HG02981 (cell line): Measurements from ENCODE around the gene RBBP6.
"Not testable (repeated sequence)": the region's sequence is repeated elsewhere in the genome, so short reads cannot be mapped to it uniquely, and the experiment has no call there.

Source experiments
- ATAC-seq: cut with Tn5 transposase; IDR thresholded peaks from one replicate; pipeline ENCODE4 v1.9.1; 2021; ENCODE audit warnings: mild to moderate bottlenecking, moderate library complexity; ENCODE audit not compliant: unreplicated experiment

The RBBP6 gene, protein sequence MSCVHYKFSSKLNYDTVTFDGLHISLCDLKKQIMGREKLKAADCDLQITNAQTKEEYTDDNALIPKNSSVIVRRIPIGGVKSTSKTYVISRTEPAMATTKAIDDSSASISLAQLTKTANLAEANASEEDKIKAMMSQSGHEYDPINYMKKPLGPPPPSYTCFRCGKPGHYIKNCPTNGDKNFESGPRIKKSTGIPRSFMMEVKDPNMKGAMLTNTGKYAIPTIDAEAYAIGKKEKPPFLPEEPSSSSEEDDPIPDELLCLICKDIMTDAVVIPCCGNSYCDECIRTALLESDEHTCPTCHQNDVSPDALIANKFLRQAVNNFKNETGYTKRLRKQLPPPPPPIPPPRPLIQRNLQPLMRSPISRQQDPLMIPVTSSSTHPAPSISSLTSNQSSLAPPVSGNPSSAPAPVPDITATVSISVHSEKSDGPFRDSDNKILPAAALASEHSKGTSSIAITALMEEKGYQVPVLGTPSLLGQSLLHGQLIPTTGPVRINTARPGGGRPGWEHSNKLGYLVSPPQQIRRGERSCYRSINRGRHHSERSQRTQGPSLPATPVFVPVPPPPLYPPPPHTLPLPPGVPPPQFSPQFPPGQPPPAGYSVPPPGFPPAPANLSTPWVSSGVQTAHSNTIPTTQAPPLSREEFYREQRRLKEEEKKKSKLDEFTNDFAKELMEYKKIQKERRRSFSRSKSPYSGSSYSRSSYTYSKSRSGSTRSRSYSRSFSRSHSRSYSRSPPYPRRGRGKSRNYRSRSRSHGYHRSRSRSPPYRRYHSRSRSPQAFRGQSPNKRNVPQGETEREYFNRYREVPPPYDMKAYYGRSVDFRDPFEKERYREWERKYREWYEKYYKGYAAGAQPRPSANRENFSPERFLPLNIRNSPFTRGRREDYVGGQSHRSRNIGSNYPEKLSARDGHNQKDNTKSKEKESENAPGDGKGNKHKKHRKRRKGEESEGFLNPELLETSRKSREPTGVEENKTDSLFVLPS (N-terminal part only)

GRCh38 chr16:24539295-24539849 lies at the start of gene RBBP6:
TSS of gene RBBP6 (plus strand) at chr16:24539566. CDS start at chr16:24540627, 1,061 bp downstream.
- peak; percentile 86 for ATAC-seq

GRCh38 chr16:24490866-24491265 lies 48.5 kb upstream of the RBBP6 start:
- no peak for ATAC-seq

DNA sequence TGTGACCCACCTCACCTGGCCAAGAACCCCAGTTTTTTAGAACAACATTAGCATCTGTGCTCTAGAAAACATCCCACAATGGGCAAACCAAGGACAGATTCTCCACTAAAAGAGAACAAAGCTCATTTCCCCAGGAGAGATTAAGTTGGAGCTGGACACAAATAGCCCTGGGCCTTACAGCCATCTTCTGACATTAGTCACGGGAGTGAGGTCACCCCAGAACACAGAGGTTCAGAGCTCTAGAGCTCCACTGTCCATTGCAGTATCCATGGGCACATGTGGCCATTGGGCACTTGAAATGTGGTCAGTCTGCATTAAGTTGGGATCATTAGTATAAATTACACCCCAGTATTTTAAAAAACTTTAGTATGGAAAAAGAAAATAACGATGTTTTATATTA lies 47.6 kb upstream of the RBBP6 start:
- no peak for ATAC-seq

DNA sequence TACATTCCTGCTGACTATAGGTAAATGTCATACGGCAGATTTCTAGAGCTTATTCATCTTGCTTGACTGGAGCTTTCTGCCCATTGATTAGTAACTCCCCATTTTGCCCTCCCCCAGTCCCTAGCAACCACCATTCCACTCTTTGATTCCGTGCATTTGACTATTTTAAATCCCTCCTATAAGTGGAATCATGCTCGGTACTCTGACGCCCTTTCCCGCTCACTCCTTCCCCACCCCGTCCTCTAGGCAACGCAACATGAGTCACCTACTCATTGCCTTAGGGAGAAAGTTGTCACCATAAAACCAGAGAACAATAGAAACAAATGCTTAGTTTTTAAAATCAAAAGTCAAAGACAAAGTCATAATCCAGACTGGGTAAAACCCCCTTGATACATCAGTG lies 45.5 kb upstream of the RBBP6 start:
- ATAC-seq, result no peak

DNA sequence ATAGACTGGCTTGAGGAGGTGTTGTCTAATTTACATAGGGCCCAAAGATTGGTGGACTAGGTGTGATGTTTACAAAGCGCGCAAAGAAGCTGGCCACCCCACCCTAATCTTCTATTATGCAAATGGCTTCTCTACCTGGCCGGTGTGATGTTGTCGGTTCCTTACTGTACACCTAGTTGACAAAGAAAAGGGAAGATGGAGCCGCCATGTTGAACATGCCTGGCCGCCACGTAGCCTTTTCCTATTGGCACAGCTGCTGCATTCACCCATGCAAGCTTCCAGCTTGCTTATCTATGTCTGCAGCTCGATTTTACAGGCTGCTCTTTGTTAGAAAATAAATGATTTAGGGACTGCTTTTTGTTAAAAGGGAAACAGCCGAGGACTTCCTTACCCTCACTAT lies 44.2 kb upstream of the RBBP6 start:
- not testable (repeated sequence) for ATAC-seq

GRCh38 chr16:24497440-24497839 lies 41.9 kb upstream of the RBBP6 start:
- ATAC-seq, result no peak

DNA sequence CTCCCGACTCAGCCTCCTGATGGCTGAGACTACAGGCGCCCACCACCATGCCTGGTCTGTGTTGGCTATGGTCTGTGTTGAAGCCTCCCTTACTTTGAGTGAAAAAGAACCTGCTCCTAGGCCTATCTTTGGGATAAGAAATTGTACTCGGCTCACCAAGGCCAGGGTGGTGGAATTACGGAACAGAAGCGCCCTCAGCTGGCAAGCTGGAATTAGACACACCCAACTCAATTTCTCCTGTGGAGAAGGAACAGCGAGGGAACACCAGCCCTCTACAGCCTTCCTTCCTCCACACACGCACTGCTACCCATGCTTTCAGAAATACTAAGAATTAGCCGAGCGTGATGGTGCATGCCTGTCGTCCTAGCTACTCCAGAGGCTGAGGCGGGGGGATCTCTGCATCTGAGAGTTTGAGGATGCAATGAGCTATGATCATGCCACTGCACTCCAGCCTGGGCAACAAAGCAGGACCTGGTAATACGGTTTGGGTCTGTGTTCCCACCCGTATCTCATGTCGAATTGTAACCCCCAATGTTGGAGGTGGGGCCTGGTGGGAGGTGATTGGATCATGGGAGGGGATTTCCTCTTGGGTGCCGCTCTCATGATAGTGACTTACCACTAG lies 40.1 kb upstream of the RBBP6 start:
- ATAC-seq, result no peak

DNA sequence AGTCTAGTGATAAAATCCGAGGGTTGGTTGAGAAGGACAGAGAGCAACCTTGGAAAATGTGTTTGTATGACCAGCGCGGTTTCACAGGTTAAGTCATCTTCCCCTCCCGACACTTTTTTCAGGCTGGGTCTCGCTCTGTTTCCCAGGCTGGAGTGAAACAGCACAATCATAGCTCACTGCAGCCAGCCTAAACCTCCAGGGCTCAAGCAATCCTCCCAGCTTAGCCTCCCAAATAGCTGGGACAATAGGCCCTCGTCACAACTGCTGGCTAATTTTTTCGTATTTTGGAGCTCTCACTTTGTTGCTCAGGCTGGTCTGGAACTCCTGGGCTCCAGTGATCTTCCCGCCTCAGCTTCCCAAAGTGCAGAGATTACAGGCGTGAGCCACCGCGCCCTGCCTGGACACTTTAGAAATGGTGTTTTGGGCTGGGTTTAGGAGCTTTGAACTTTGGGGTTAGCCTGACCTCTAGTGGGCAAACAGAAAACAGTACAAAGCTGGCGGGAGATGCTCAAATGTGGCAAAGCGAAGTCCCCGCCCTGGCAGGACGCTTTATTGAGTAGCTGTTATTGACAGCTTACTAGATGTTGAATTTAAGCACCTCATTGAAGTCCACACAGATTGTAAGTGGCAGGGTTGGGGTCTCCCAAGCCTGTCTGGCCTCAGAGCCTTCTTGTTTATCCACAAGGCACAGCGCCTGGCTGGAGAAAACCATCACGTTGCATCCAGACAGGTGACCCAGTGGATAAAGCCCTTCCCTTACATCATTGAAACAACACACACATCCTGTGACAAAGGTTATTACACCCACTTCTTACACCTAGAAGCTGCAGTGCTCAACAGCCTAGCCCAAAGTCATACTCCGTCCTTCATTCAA lies 34.7 kb upstream of the RBBP6 start:
- peak; percentile 63 for ATAC-seq

DNA sequence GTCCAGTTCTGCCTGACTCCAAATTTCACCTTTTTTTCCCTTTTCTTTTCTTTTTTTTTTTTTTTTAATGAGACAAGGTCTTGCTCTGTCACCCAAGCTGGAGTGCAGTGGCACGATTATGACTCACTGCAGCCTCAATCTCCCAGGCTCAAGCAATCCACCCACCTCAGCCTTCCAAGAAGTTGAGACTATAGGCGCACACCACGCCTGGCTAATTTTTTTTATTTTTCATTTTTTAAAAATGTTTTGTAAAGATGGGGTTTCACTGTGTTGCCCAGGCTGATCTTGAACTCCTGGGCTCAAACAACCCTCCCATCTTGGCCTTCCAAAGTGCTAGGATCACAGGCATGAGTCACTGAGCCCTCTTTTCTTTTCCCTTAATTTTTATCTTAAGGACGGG lies 33.4 kb upstream of the RBBP6 start:
- ATAC-seq, result no peak

GRCh38 chr16:24507959-24508480 lies 31.3 kb upstream of the RBBP6 start:
- ATAC-seq, result no peak

- no peak for ATAC-seq
Measured at GRCh38 chr16:24508614-24509013, 30.8 kb upstream of the RBBP6 start.

DNA sequence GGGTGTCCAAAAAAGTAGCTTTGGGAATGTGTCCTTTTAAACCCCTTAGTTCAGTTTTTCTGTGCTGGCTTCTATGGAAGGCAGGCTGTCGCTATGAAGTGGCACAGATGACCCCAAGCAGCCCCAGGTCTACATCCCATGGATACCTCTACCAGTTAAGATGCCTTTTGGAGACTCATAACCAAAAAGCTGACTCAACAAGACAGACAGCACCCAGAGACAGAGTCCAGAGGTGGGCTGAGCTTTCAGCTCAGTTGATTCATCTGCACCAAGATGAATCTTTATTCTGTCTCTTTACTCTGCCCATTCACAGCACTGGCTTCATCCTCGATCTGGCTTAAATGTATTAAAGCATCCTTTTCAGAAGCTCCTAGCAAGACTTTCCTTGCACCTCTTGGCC lies 29.8 kb upstream of the RBBP6 start:
- no peak for ATAC-seq

DNA sequence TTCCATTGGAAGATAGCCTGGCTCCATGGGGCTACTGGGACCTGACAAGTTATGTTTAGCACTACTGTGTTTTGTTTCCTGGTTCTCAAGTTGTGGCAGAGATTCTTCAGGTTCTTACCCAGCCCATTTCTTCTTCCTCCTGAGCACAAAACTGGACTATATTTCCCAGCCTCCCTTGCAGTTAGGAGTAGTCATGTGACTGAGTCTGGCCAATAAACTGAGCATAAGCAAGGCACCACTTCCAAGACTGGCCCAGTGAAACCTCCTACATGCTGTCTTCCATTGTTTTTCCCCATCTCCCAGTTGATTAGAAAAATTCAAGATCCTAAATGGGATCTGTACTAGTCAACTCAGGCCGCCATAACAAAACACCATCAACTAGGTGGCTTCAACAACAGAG lies 28.2 kb upstream of the RBBP6 start:
- ATAC-seq, result no peak

- no peak for ATAC-seq
Measured at GRCh38 chr16:24511792-24512191, 27.6 kb upstream of the RBBP6 start.

DNA sequence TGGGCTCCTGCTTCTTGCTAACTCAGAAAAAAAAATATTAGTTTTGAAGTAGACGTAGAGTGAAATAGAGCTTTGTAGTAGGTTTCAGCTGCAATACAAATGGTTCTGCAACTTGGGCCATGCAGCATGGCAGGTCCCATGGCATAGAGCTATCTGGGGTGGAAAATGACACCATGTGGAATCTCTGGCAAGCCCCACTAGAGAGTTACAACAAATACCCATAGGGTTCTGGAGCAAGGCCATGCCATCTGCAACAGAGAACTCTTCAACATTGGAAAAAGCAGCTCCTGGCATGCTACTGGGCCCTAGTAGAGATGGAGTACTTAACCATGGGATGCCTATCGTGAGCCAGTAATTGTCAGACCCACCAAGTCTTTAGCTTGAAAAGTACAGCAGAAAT lies 25.3 kb upstream of the RBBP6 start:
- ATAC-seq, result no peak

DNA sequence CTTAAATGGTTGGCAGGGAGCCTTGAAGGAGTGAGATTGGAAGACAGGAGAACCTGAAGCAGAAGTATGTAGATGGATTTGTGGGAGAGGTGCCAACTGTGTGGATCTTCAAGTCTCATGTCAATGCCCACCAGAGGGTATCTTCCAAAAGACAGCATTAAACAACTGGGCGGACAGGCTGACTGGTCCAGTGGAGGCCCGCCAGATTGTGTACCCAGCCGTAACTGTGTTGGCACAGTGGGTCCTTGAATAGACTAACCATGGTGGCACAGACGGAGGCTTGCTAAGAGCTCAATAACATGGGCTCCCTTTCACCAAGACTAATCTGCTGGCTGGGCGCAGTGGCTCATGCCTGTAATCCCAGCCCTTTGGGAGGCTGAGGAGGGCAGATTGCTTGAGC lies 24.2 kb upstream of the RBBP6 start:
- ATAC-seq, result no peak

DNA sequence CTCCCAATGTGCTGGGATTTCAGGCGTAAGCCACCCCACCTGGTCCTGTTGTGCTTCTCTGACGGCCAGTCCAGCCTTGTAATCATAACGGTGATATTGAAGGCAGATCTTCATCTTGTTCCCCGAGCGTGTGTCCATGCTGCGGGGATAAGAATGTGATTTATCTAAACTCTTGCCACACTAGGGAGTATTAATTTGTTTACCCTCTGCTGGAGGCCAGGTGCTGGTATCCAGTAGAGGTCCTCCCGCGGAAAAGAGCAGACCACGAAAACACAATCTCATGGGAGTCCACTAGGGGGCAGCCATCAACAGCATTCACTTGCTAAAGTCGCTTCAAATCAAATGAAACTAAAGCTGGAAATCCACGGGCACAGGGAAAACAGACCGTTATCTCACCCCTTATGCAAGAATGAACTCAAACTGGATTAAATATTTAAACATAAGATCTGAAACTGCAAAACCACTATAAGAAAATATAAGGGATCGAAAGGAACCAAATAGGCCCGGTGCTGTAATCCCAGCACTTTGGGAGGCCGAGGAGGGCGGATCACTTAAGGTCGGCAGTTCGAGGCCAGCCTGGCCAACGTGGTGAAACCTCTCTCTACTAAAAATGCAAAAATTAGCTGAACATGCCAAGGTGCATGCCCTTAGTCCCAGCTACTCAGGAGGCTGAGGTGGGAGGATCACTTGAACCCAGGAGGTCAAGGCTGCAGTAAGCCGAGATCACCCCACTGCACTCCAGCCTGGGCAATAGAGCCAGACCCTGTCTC lies 22.3 kb upstream of the RBBP6 start:
- ATAC-seq, result no peak

- ATAC-seq, result no peak
Measured at GRCh38 chr16:24518498-24518897, 20.9 kb upstream of the RBBP6 start.

- no peak for ATAC-seq
Measured at GRCh38 chr16:24520983-24521382, 18.4 kb upstream of the RBBP6 start.
